Measurements from ENCODE around the gene FAM120A. TPM values are rescaled to one million over a fixed set of nuclear protein-coding genes. Genes with fewer than 3 reads are reported as not detected.
"Not testable (repeated sequence)": the region's sequence is repeated elsewhere in the genome, so short reads cannot be mapped to it uniquely, and the experiment has no call there.

Gene FAM120A
- total RNA-seq, 2 donors from 2014 or later: 76.9 to 83.6 TPM

- peaks cover 4% of the 10 kb centered on the region for H3K36me3 Mint-ChIP-seq (ENCODE audit: low read depth)
- H3K4me3 Mint-ChIP-seq: no peak overlapping the region
- H3K27ac Mint-ChIP-seq: no peak overlapping the region
- H3K9me3 ChIP-seq (ENCODE audit: control insufficient read depth, low read length, poor library complexity, severe bottlenecking): no peaks in the 10 kb centered on the region
- H3K4me1 Mint-ChIP-seq: peaks cover 11% of the 10 kb centered on the region
- no peak for ATAC-seq
- DNase-seq: no peak
- peaks cover 11% of the 10 kb centered on the region for H3K27me3 Mint-ChIP-seq
Measured at GRCh38 chr9:93434056-93434455, 17.4 kb upstream of the FAM120A start.

GRCh38 chr9:93435386-93435785, 16.1 kb upstream of the FAM120A start:
- DNase-seq (no peak), ATAC-seq (no peak)
- Mint-ChIP-seq H3K27ac (no peak overlapping the region), H3K36me3 (ENCODE audit: low read depth) (peaks cover 4% of the 10 kb centered on the region), H3K27me3 (peaks cover 5% of the 10 kb centered on the region), H3K4me3 (no peak overlapping the region), H3K4me1 (peaks cover 11% of the 10 kb centered on the region)
- no peaks in the 10 kb centered on the region for H3K9me3 ChIP-seq (ENCODE audit: control insufficient read depth, low read length, poor library complexity, severe bottlenecking)

GRCh38 chr9:93436218-93436617, 15.3 kb upstream of the FAM120A start:
- H3K4me3 Mint-ChIP-seq: no peak overlapping the region
- no peaks in the 10 kb centered on the region for H3K9me3 ChIP-seq (ENCODE audit: control insufficient read depth, low read length, poor library complexity, severe bottlenecking)
- H3K36me3 Mint-ChIP-seq (ENCODE audit: low read depth): peaks cover 4% of the 10 kb centered on the region
- H3K4me1 Mint-ChIP-seq: peaks cover 11% of the 10 kb centered on the region
- no peak overlapping the region for H3K27ac Mint-ChIP-seq
- DNase-seq (no peak), ATAC-seq (no peak)
- H3K27me3 Mint-ChIP-seq: peaks cover 5% of the 10 kb centered on the region

- peaks cover 8% of the 10 kb centered on the region for H3K4me1 Mint-ChIP-seq
- peaks cover 4% of the 10 kb centered on the region for H3K36me3 Mint-ChIP-seq (ENCODE audit: low read depth)
- DNase-seq (no peak), ATAC-seq (no peak)
- no peaks in the 10 kb centered on the region for H3K9me3 ChIP-seq (ENCODE audit: control insufficient read depth, low read length, poor library complexity, severe bottlenecking)
- peaks cover under 1% of the 10 kb centered on the region for H3K27me3 Mint-ChIP-seq
- no peak overlapping the region for H3K4me3 Mint-ChIP-seq
- no peak overlapping the region for H3K27ac Mint-ChIP-seq
Measured at GRCh38 chr9:93436655-93437407, 14.7 kb upstream of the FAM120A start.

- H3K9me3 ChIP-seq (ENCODE audit: control insufficient read depth, low read length, poor library complexity, severe bottlenecking): no peaks in the 10 kb centered on the region
- no peak overlapping the region for H3K27ac Mint-ChIP-seq
- H3K4me3 Mint-ChIP-seq: no peak overlapping the region
- no peak for DNase-seq
- peaks cover 6% of the 10 kb centered on the region for H3K4me1 Mint-ChIP-seq
- ATAC-seq: no peak
- H3K36me3 Mint-ChIP-seq (ENCODE audit: low read depth): peaks cover 4% of the 10 kb centered on the region
- no peaks in the 10 kb centered on the region for H3K27me3 Mint-ChIP-seq
Measured at GRCh38 chr9:93437996-93438395, 13.5 kb upstream of the FAM120A start.

GRCh38 chr9:93439301-93439700, 12.2 kb upstream of the FAM120A start:
- H3K4me1 Mint-ChIP-seq; DNase-seq; H3K27ac Mint-ChIP-seq; H3K36me3 Mint-ChIP-seq (ENCODE audit: low read depth); H3K9me3 ChIP-seq (ENCODE audit: control insufficient read depth, low read length, poor library complexity, severe bottlenecking); H3K4me3 Mint-ChIP-seq; ATAC-seq; H3K27me3 Mint-ChIP-seq: not testable (repeated sequence)

GRCh38 chr9:93440896-93441580, 10.4 kb upstream of the FAM120A start:
- DNase-seq (no peak), ATAC-seq (no peak)
- H3K27ac Mint-ChIP-seq: no peak overlapping the region
- H3K27me3 Mint-ChIP-seq: no peaks in the 10 kb centered on the region
- H3K9me3 ChIP-seq (ENCODE audit: control insufficient read depth, low read length, poor library complexity, severe bottlenecking): no peaks in the 10 kb centered on the region
- no peak overlapping the region for H3K4me3 Mint-ChIP-seq
- peaks cover 2% of the 10 kb centered on the region for H3K36me3 Mint-ChIP-seq (ENCODE audit: low read depth)
- H3K4me1 Mint-ChIP-seq: peaks cover 2% of the 10 kb centered on the region

- Mint-ChIP-seq H3K27me3 (no peaks in the 10 kb centered on the region), H3K4me3 (no peak overlapping the region), H3K4me1 (peaks cover 7% of the 10 kb centered on the region), H3K36me3 (ENCODE audit: low read depth) (peaks cover 10% of the 10 kb centered on the region), H3K27ac (peak overlapping the region; percentile 43)
- no peak for DNase-seq
- no peaks in the 10 kb centered on the region for H3K9me3 ChIP-seq (ENCODE audit: control insufficient read depth, low read length, poor library complexity, severe bottlenecking)
- ATAC-seq: no peak
Measured at GRCh38 chr9:93446073-93446472, 5.4 kb upstream of the FAM120A start.

GRCh38 chr9:93447655-93448054, 3.8 kb upstream of the FAM120A start:
- peak overlapping the region; percentile 43 for H3K27ac Mint-ChIP-seq
- no peak overlapping the region for H3K4me3 Mint-ChIP-seq
- H3K9me3 ChIP-seq (ENCODE audit: control insufficient read depth, low read length, poor library complexity, severe bottlenecking): no peaks in the 10 kb centered on the region
- no peaks in the 10 kb centered on the region for H3K27me3 Mint-ChIP-seq
- DNase-seq (no peak), ATAC-seq (no peak)
- peaks cover 10% of the 10 kb centered on the region for H3K36me3 Mint-ChIP-seq (ENCODE audit: low read depth)
- H3K4me1 Mint-ChIP-seq: peaks cover 5% of the 10 kb centered on the region

- peaks cover 33% of the 10 kb centered on the region for H3K4me1 Mint-ChIP-seq
- DNase-seq (peak; percentile 24 to 37 (median 32)), ATAC-seq (peak; percentile 0)
- H3K4me3 Mint-ChIP-seq: peak overlapping the region; percentile 99
- no peaks in the 10 kb centered on the region for H3K9me3 ChIP-seq (ENCODE audit: control insufficient read depth, low read length, poor library complexity, severe bottlenecking)
- H3K36me3 Mint-ChIP-seq (ENCODE audit: low read depth): peaks cover 8% of the 10 kb centered on the region
- H3K27me3 Mint-ChIP-seq: no peaks in the 10 kb centered on the region
- peak overlapping the region; percentile 97 for H3K27ac Mint-ChIP-seq
Measured at GRCh38 chr9:93451849-93452709, 594 bp downstream of the FAM120A start.

GRCh38 chr9:93452710-93453046, 1.2 kb downstream of the FAM120A start:
- no peak for DNase-seq
- Mint-ChIP-seq H3K4me1 (peaks cover 37% of the 10 kb centered on the region), H3K27me3 (no peaks in the 10 kb centered on the region), H3K4me3 (peak overlapping the region; percentile 99), H3K27ac (peak overlapping the region; percentile 97), H3K36me3 (ENCODE audit: low read depth) (peaks cover 3% of the 10 kb centered on the region)
- ATAC-seq: no peak
- H3K9me3 ChIP-seq (ENCODE audit: control insufficient read depth, low read length, poor library complexity, severe bottlenecking): no peaks in the 10 kb centered on the region

- Mint-ChIP-seq H3K27ac (peak within 1 kb of the TSS; percentile 97), H3K27me3 (no peaks in the 10 kb centered on the region), H3K36me3 (ENCODE audit: low read depth) (peaks cover 6% of the 10 kb centered on the region), H3K4me3 (peak within 1 kb of the TSS; percentile 99), H3K4me1 (peaks cover 42% of the 10 kb centered on the region)
- ATAC-seq: peak; percentile 77
- H3K9me3 ChIP-seq (ENCODE audit: control insufficient read depth, low read length, poor library complexity, severe bottlenecking): no peaks in the 10 kb centered on the region
- peak; percentile 58 to 81 (median 73) for DNase-seq
Measured at GRCh38 chr9:93453047-93453914, 1.8 kb downstream of the FAM120A start, which contains the start of gene FAM120AOS. TSS of gene FAM120AOS (minus strand) at chr9:93453581. CDS start at chr9:93452709, 872 bp downstream.
